NCI-H774 (cell line): Measurements from ENCODE around the gene HSD11B1.

ENCODE experiments used
- DNase-seq: peaks from one replicate; lab custom pipeline; 2025; lab: John Stamatoyannopoulos, UW

HSD11B1 gene

GRCh38 chr1:209727286-209727685, 22.6 kb downstream of the HSD11B1 start:
- no peak for DNase-seq

- no peak for DNase-seq
Measured at GRCh38 chr1:209727785-209728184, 23.1 kb downstream of the HSD11B1 start.

GRCh38 chr1:209728466-209728865, 23.8 kb downstream of the HSD11B1 start:
- no peak for DNase-seq

GRCh38 chr1:209729436-209729835, 24.8 kb downstream of the HSD11B1 start:
- DNase-seq, result no peak

- DNase-seq, result no peak
Measured at GRCh38 chr1:209732725-209733124, 28.1 kb downstream of the HSD11B1 start.

- no peak for DNase-seq
Measured at GRCh38 chr1:209733409-209734192, 29.0 kb downstream of the HSD11B1 start.

- no peak for DNase-seq
Measured at GRCh38 chr1:209736490-209737117, 32.0 kb downstream of the HSD11B1 start.

GRCh38 chr1:209737118-209737505, 32.5 kb downstream of the HSD11B1 start:
- DNase-seq, result no peak

GRCh38 chr1:209738270-209738669, 33.6 kb downstream of the HSD11B1 start:
- DNase-seq, result no peak

GRCh38 chr1:209741193-209741592, 36.5 kb downstream of the HSD11B1 start:
- no peak for DNase-seq

GRCh38 chr1:209741889-209742288, 37.2 kb downstream of the HSD11B1 start:
- DNase-seq, result no peak

- no peak for DNase-seq
Measured at GRCh38 chr1:209742409-209743144, 37.9 kb downstream of the HSD11B1 start.

GRCh38 chr1:209743145-209743482, 38.5 kb downstream of the HSD11B1 start:
- no peak for DNase-seq

- DNase-seq, result no peak
Measured at GRCh38 chr1:209746451-209747165, 42.0 kb downstream of the HSD11B1 start.

- DNase-seq, result no peak
Measured at GRCh38 chr1:209747580-209748262, 43.1 kb downstream of the HSD11B1 start.

- DNase-seq, result no peak
Measured at GRCh38 chr1:209748620-209749019, 44.0 kb downstream of the HSD11B1 start.

- no peak for DNase-seq
Measured at GRCh38 chr1:209749205-209749604, 44.6 kb downstream of the HSD11B1 start.

- no peak for DNase-seq
Measured at GRCh38 chr1:209749670-209750323, 45.2 kb downstream of the HSD11B1 start.

GRCh38 chr1:209751627-209752231, 47.1 kb downstream of the HSD11B1 start:
- no peak for DNase-seq

- DNase-seq, result no peak
Measured at GRCh38 chr1:209752890-209753289, 48.2 kb downstream of the HSD11B1 start.

- no peak for DNase-seq
Measured at GRCh38 chr1:209755256-209755655, 50.6 kb downstream of the HSD11B1 start.
